PC-3 (cell line): ENCODE results near the gene GLB1L2.

Experiments used
- CTCF ChIP-seq: fragments of 300-600 bp; sonication (generic); conservative IDR thresholded peaks from 2 replicates; pipeline ENCODE4 v1.5.1; 2017; ENCODE audit warnings: antibody characterized with exemption, low read depth, mild to moderate bottlenecking, low read length
- EZH2 ChIP-seq: fragments of 300-600 bp; sonication (generic); IDR thresholded peaks from one replicate; pipeline ENCODE4 v1.6.1; 2017; ENCODE audit warnings: antibody characterized with exemption, mild to moderate bottlenecking, low read length; ENCODE audit not compliant: unreplicated experiment
- EZH2phosphoT487 ChIP-seq: fragments of 300-600 bp; sonication (generic); IDR thresholded peaks from 2 replicates; pipeline ENCODE4 v1.6.1; 2018; ENCODE audit warnings: mild to moderate bottlenecking, antibody characterized with exemption, low read length, borderline replicate concordance

- TF ChIP-seq CTCF (no peak), EZH2 (no peak), EZH2phosphoT487 (no peak)
These were observed 57.8 kb downstream of the GLB1L2 start for GRCh38 chr11:134389464-134390180.
